K562 (cell line): ENCODE results near the gene SLC48A1. TPM values are rescaled to one million over a fixed set of nuclear protein-coding genes. Genes with fewer than 3 reads are reported as not detected.

ENCODE experiments used
- CBX5 ChIP-seq: IDR thresholded peaks from 2 replicates; pipeline ENCODE4 v1.6.1; 2014; ENCODE audit warnings: low read depth, borderline replicate concordance
- E4F1 ChIP-seq: fragments of 250-450 bp; sonication (Bioruptor Pico); IDR thresholded peaks from 2 replicates; pipeline ENCODE4 v1.5.0; 2021; ENCODE audit warnings: mild to moderate bottlenecking, borderline replicate concordance
- ETV1 ChIP-seq: fragments of 450-650 bp; conservative IDR thresholded peaks from 2 replicates; pipeline ENCODE4 v1.6.1; 2016; ENCODE audit warnings: missing genetic modification characterization, control low read depth, low read depth, missing compliant biosample characterization
- POLR2G ChIP-seq: fragments of 200-400 bp; formaldehyde crosslinking; IDR thresholded peaks from 2 replicates; pipeline ENCODE4 v1.6.1; 2017; ENCODE audit warnings: low read depth, mild to moderate bottlenecking, antibody characterized with exemption, low read length, moderate library complexity
- POLR2H ChIP-seq: IDR thresholded peaks from 2 replicates; pipeline ENCODE4 v1.6.1; 2016; ENCODE audit warnings: missing genetic modification characterization, low read depth, mild to moderate bottlenecking, control low read depth, missing compliant biosample characterization, moderate library complexity
- TCF7 ChIP-seq: sonication (generic); IDR thresholded peaks from 2 replicates; pipeline ENCODE4 v1.6.1; 2016; ENCODE audit warnings: antibody characterized with exemption, borderline replicate concordance
- TFE3 ChIP-seq: fragments of 450-650 bp; formaldehyde crosslinking; IDR thresholded peaks from 2 replicates; pipeline ENCODE4 v1.4.0; 2020; ENCODE audit warnings: mild to moderate bottlenecking, mixed read lengths
- ZBTB49 ChIP-seq: sonication (generic); formaldehyde crosslinking; IDR thresholded peaks from 2 replicates; pipeline ENCODE4 v1.8.0; 2022; ENCODE audit warnings: missing genetic modification reagents, mild to moderate bottlenecking, borderline replicate concordance
- ZNF174 ChIP-seq: fragments of 250-450 bp; sonication (Bioruptor Pico); IDR thresholded peaks from 2 replicates; pipeline ENCODE4 v1.4.0; 2020; ENCODE audit warnings: mild to moderate bottlenecking
- polyA plus RNA-seq, 8 experiments: library from polyadenylated mRNA; depleted of rRNA in 4 of 8; stranded (reverse) in 5 of 8; unstranded in 3 of 8; fragments of >200 nt; fragmentation: Nextera tagmentation in 2 of 8; fragmentation: Illumina TruSeq in 1 of 8; extraction: Ambion mirVana in 2 of 8; extraction: Trizol in 1 of 8; gene quantifications; 2 replicates each; pipeline versions ENCODE4 v1.2.1 to v1.2.3, GENCODE V29; 2011 to 2014; ENCODE audit warnings: inconsistent platforms in 1 of 8, missing spikeins in 1 of 8
- total RNA-seq, 7 experiments: library from RNA; depleted of rRNA in 6 of 7; stranded (reverse); fragments of >200 nt in 6 of 7; fragmentation: Illumina TruSeq in 2 of 7; extraction: Trizol in 2 of 7; gene quantifications; 2 replicates each; pipeline versions ENCODE4 v1.2.1 to v1.2.3, GENCODE V29; 2011 to 2021; ENCODE audit warnings: low replicate concordance in 1 of 7

The SLC48A1 gene
- total and polyA plus RNA-seq, 9 of the 15 experiments (the other 6 are each of a cell fraction or from before 2014, with no cell fraction given) = 10.7 to 37.5 (median 18.7) TPM

- TF ChIP-seq E4F1 (no peak), TCF7 (no peak), POLR2G (peak; percentile 59), TFE3 (CRISPR knock-in tag) (no peak), POLR2H (tag) (no peak), ZBTB49 (CRISPR knock-in tag) (no peak), ZNF174 (no peak), CBX5 (no peak), ETV1 (tag) (peak; percentile 48; the same call in 1 of the 2 replicates)
Measured at GRCh38 chr12:47777741-47778558, 4.9 kb downstream of the SLC48A1 start (continued).
